TTC549 (cell line): Measurements from ENCODE around the gene CNKSR1.

Source experiments
- FAIRE-seq: peaks from 2 replicates; lab custom pipeline; 2012; peaks lifted over from hg19 to GRCh38; lab: Jason Lieb, UNC

CNKSR1 gene

DNA sequence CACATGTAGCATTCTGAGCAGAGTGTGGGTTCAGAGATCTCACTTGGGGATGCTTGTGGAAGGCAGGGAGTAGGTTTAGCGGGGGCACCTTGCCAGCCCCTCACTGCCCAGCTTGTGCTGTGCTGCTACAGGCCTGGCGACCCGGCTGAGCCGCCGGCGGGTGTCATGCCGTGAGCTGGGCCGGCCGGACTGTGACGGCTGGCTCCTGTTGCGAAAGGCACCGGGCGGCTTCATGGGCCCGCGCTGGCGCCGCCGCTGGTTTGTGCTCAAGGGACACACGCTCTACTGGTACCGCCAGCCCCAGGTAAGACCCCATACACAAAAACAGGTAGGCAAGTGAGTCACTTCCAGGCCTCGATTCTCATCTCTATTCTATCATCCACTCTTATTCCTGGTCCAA is 7.6 kb downstream of the CNKSR1 start:
- no peak for FAIRE-seq

DNA sequence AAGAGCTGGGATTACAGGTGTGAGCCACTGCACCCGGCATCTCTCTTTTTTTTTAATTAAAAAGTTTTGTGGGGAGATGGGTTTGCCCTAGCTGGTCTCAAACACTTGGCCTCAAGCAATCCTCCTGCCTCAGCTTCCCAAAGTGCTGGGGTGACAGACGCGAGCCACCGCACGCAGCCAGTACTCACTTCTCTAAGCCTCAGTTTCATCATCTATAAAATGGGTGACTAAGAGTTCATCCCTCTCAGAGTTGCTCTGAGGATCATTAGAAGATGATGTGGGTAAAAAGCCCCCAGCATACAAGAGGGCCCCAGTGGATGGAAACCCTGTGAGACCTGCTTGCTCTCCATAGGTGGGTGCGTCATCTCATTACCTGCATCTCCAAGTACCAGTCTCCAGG is 10.6 kb downstream of the CNKSR1 start:
- FAIRE-seq: no peak

DNA sequence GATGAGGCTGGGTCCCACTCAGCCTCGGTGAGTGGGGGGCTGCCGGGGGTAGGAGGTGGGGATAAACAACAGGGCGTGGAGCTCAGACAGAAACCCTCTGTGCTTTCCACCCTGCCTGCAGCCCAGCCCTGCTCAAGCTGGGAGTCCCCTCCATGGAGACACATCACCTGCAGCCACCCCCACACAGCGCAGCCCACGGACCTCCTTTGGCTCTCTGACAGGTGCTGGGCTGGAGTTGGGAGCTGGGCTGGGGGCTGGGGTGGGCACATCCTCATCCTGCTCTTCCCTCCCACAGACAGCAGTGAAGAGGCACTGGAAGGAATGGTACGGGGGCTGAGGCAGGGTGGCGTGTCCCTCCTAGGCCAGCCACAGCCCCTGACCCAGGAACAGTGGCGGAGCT is 11.2 kb downstream of the CNKSR1 start:
- FAIRE-seq: no peak

DNA sequence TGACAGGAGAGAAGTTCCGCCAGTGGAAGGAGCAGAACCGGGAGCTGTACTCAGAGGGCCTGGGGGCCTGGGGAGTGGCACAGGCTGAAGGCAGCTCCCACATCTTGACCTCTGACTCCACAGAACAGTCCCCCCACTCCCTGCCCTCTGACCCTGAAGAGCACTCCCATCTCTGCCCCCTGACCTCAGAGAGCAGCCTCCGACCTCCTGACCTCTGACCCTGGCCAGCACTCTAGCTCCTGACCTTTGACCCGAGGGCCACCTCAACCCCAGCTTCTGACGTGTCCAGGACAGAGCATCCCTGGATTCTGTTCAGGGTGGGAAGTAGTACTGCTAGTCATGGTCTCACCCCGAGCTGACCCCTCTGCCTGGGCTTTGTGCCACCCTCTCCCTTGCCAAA is 12.0 kb downstream of the CNKSR1 start:
- FAIRE-seq: no peak

DNA sequence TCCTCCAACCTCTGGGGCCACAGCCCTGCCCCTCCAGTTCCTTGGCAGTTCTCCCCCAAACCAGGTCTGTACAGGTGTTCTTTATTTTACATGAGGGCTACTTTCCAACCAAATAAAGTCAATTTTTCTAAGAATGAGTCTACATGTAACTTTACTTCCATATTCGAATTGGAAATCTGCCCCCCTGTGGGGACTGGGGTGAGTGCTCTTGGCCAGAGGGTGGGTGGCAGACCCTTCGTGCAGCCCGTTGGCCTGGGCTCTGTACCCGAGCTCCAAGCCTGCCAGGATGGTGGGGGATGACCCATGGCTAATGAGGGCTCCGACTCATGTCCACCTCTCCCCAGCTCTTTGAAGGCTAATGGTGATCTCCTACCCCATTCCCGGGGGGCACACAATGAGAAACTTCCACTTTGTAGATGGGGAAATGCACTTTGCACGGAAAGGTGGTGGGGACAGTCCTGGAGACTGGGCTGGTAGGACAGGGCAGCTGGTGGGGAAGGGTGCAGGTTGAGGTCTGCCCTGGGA is 12.5 kb downstream of the CNKSR1 start:
- FAIRE-seq: no peak

DNA sequence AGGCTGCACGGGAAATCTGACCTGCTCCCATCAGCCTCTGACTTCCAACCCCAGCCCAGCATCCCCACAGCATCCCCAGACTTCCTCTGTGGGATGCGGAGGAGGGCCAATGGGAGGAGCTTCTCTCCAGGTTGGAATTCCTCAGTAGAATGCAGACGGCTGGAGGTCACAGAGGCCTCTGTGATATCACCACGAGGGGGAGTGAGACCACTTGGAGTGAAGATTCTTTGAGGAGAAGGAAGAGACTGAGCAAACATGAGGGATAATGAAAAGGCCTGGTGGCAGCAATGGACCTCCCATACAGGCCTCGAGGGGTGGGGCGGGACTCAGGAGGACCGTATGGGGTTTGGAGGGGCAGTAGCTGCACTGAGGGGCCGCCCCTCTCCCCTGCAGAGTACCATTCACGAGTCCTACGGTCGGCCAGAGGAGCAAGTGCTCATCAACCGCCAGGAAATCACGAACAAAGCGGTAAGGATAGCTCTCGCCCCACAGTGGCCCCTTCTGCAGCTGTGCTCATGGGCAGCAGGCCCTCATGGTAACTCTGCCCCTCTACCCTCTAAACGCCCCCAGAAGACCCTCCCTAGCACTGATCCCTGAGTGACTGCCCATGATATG is 13.2 kb downstream of the CNKSR1 start, which contains the start of gene CATSPER4:
Gene CATSPER4, plus strand, starts transcription at position 230 of the 615 bp plus-strand sequence. Its CDS starts 26 bp downstream, at position 256.
- no peak for FAIRE-seq

DNA sequence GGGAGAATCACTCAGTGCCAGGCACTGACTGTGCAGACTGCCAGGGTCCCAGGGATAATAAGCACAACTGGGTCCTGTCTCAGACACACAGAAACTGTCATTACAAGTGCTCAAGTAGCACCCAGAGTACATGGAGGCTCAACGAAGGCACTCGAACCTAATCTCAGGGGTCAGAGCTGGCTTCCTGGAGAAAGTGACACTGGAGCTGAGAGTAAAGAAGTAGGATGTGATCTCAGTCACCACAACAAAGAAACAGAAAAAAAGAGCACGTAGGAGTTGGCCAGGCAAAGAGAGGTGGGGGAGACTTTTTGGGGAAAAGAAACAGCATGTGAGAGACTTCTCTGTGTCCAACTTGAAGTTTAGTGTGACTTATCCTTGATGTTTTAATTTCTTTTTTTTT is 14.4 kb downstream of the CNKSR1 start:
- FAIRE-seq: no peak

DNA sequence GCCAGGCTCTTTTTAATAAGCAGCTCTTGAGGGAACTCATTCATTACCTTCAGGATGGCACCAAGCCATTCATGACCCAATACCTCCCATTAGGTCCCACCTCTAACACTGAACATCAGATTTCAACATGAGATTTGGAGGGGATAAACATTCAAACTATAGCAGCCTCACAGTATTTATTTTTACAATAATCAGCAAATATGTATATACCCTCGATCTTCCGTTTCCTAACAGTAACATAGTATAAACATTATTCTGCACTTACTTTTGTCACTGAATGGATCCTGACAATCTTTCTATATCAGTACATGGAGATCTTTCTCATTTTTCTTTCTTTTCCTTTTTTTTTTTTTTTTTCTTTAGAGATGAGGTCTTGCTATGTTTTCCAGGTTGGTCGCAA is 18.5 kb downstream of the CNKSR1 start:
- no peak for FAIRE-seq

DNA sequence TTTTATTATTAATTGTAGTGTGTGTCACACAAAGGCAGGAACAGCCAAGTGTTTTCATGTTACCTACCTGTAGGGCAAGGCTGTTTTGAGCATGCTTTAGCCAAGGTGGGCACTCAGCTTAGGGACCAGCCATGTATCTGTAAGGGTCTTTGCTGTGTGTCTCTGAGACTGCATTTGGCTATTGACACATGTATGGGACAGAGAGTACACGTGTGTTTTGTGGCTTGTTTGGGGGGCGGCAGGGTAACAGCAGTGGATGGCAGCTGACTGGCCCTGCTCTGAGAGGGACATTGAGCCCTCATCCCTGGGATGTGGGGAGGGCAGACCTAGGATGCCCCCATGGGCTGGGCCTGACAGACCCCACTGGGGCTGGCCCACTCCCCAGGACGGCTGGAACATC is 20.0 kb downstream of the CNKSR1 start:
- FAIRE-seq: no peak

DNA sequence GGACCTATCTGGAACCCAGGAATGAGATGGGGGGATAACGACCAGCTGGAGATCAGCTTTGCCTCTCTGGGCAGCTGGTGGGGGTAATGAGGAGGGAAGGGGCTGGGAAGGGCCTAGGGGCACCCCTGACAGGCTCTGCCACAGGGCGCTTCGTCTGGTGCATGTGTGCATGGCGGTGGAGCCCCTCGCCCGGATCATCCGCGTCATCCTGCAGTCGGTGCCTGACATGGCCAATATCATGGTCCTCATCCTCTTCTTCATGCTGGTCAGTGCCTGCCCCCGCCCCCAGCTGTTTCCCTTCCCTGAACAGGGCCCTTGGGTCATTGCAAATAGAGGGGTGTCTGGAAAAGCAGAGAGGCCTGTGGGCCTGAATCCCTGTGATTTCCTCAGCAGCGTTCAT is 20.5 kb downstream of the CNKSR1 start:
- FAIRE-seq: no peak

DNA sequence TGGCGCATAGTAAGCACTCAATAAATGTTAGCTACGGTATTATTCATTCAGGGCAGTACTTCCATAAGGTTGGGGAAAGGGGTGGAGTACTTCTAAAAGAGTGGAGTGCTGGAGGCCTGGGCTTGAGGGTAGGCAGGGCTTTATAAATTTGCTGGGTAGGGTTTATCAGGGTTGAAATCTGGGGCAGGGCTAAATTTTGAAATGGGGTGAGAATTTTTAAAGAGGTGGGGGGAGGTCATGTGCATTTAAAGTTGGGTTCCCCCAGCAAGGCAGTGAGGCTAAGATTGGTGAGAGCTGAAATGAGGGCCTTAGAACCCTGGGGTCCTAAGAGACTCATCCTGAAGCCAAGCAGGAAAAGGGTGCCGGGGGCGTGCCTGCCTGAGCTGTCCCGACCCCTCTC is 23.1 kb downstream of the CNKSR1 start:
- FAIRE-seq: no peak

DNA sequence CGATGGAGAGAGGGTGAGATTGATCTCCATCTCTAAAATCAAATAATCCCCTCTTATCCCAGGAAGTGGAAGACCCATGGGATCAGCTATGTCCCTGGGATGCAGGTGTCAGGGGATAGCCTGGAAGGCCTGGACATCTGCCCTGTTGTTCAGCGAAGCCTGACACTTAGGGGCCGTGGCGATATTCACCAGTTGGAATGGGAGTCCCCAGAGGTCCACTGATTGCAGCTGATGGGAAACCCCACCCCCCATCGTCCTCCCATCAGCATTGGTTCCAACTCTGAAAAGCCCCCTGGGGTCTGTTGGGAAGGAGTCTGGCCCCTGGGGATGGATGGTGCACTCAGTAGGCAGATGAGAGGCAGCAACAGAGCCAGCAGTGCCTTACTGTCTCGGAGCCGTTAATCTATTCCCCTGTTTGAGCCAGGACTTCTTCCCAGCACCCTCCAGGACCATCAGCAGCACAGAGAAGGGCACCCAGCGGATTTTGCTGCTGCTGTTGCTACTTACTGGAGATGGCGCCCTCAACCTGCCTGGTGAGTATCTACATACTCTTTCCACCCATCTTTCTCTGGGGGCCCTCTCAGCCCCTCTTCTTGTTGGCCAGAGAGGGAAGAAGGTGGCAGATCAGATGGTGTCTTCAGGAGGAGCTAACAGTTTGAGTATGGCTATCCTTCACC is 26.5 kb downstream of the CNKSR1 start:
- FAIRE-seq: no peak

DNA sequence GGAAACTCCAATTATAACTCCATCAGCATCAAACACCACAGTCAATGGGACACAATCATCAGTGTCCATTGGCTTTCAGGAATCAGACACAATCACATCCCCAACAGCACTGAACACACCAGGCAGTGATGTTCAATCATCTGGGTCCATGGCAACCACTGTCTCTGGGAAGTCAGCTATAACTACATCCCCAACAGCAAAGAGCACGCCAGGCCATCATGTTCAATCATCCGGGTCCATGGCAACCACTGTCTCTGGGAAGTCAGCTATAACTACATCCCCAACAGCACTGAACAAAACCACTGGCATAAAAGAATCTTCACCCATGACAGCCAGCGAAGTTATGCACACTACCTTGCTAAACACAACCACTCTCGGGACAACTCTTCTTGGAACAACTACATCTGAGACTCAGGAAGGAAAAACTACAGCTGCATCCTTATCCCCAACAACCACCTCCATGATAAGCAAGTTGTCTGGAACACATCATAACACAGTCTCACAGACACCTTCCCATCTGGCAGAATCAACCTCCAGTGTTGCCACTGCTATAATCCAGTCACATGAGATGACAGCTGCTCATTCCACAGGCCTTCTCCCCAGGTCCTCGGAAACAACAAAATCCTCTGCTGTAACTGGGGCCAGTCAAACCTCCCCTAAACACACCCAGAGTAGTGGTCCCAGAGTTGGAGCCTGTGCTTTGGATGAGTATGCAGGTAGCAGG is 33.0 kb downstream of the CNKSR1 start:
- no peak for FAIRE-seq

DNA sequence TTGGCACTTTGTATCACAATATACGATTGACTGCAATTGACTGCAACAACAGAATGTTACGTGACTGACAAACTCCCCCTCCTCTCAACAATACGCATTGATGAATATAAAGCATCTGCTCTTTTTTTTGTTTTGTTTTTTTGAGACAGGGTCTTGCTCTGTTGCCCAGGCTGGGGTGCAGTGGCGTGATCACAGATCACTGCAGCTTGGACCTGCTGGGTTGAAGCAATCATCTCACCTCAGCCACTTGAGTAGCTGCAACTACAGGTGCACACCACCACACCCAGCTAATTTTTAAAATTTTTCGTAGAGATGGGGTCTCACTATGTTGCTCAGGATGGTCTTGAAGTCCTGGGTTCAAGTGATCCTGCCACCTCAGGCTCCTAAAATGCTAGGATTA is 35.4 kb downstream of the CNKSR1 start:
- FAIRE-seq: no peak

DNA sequence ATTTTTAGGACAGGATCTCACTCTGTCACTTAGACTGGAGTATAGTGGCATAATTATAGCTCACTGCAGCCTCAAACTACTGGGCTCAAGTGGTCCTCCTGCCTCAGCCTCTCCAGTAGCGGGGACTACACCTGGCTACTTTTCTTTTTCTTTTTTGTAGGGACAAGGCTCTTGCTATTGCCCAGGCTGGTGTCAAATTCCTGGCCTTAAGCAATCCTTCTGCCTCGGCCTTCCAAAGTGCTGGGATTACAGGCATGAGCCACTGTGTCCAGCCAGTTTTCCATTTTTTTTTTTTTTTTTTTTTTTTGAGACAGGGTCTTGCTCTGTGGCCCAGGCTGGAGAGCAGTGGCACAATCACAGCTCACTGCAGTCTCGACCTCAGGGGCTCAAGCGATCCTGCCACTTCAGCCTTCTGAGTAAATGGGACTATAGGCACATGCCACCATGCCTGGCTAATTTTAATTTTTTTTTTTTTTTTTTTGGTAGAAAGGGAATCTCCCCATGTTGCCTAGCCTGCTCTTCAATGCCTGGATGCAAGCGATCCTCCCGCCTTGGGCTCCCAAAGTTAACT is 36.1 kb downstream of the CNKSR1 start:
- no peak for FAIRE-seq

DNA sequence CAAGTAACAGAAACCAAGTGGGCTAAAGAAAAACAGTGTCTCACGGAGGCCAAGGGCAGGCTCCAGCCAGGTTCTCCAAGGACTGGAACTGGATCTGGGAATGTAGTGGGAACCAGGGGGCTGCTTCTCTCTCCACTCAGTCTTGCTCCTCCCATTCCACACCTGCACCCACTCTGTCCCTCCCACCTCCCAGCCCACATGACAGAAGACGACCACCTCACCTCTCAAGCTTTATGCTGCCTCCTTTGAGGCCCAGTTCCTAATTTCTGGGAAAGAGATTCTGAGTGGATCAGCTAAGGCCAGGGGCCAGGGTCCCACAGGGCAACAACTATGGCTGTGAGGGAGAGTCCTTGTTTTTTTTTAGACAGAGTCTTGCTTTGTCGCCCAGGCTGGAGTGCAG is 38.0 kb downstream of the CNKSR1 start:
- no peak for FAIRE-seq

DNA sequence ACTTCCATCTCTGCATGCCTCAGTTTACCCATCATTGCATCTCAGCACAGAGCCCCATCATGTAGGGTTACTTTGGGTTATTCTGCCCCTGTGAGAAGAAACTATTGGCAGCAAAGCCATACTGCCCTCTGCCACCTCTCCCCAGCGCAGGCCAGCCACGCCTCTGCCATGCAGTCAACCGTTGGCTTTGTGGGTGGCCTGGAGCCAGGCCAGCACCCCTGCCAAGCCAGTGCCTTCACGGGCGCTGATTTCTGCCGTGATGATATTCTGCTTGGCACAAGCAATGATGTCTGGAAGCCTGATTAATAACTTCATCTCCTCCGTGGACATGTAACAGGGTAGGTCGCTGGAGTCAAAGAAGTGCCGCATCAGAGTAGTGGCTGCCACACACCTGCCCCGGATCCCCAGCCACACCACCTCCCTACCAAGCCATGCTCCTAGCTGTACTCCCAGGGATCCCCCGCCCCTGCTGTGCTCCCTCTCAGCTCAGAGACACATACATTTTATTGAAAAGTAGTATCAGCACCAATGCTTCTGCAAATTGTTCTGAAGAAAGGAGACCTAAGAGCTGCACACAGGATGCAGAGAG is 41.7 kb downstream of the CNKSR1 start:
- FAIRE-seq: no peak

DNA sequence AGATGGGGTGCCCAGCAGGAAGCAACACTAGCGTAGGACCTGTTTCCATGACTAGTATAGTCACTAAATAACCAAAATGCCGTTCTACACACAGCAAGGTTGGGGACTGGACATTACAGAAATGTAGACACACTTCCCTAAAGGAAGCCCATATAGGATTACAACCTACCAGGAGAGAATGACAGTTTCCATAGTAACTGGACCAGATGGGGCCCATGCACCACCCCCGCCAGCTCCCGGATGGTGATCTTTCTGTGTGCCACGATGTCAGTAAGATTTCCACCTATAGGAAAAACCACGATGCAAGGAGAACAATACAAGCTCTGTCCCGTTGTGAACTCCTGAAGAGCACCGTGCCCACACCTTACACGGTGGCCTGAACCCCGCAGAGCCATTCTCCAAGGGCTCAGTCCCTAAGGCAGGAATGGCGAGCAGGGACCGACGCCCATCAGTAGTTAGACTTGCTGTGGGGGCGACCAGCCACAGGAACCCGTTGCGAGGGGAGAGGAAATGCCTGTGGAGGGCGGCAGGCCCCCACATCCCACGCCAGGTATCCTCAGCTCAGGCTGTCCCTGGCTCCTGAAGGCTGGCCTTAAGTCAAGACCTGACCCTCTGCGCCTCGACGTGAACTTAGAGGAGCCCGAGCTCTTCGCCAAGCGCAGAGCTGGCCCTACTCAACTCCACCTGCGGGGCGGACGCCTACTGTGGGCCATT is 43.1 kb downstream of the CNKSR1 start:
- no peak for FAIRE-seq

DNA sequence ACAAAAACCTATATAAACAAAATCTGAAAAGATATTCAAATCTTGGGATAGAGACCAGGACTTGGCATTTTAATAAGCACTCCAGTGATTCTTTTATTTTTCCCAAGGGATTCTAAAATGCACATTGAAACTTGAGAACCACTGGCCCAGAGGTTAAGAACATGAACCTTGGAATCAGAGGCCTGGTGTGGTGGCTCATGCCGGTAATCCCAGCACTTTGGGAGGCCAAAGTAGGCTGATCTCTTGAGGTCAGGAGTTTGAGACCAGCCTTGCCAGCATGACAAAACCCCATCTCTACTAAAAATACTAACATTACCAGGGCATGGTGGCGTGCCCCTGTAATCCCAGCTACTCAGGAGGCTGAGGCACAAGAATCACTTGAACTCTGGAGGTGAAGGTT is 43.8 kb downstream of the CNKSR1 start:
- FAIRE-seq: no peak

DNA sequence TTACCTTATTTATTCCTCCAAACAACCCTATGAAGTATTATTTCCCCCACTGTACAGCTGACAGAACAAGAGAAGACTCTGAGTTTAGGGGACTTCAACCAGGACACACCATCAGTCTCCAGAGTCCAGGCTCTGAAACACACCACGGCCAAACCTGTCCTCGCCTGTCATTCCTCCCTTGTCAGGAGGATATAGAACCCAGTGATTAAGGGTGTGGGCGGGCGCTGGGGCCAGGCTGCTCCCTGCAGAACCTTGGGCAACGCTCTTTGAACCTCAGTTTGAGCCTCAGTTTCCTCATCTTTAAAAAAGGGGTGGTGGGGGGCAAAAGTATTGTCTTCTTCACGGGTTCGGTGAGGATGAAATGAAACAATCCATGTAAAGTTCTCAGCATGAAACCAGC is 47.3 kb downstream of the CNKSR1 start:
- no peak for FAIRE-seq

DNA sequence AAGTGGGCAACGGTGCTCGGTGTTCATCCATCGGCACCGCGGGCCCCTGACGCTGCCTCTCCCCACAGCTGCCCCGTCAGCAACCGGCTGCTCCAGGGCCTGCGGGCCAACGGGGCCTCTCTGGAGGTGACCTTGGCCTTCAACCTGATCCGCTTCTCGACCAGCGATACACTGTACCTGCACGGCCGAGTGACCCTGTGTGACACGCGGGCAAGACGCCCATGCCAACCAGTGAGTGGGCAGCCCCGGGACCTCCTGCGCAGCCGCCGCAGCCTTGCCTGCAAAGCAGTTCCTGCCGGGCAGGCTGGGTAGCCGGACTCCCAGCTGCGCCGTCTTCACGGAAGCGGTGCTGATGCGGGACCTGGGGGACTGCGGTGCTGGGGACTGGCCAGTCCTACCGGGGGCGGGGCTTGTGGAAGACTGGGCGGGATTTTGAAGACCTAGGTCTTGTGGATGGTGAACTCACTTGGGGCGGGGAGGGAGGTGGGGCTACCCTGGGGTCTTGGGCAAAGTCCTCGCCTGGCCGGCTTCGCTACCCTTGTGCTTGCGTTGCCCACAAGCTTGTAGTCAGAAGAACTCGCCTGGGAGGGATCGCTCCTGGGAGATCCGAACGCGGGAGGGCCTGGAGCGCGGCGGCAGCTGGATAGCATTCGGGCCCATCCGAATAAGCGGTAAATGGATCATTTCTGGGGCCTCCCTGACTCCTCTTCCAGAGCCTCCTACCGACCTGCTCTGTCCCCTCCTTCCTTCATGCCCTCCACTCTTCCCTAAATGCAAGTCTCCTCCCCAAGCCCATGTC is 47.9 kb downstream of the CNKSR1 start:
- FAIRE-seq: no peak
